Heart left ventricle (tissue), 13 donors: ENCODE data around the gene C1orf21.

Source experiments
- POLR2A ChIP-seq, 2 donors: fragments of 450-650 bp; IDR thresholded peaks; one replicate each; pipeline ENCODE4 v1.6.1; 2017; ENCODE audit warnings: antibody characterized with exemption in 2 of 2, mild to moderate bottlenecking in 2 of 2, moderate library complexity in 2 of 2
- TF ChIP-seq, protein P1 (sequence below), 12 donors: fragments of 200-600 bp; sonication (generic) in 4 of 12; IDR thresholded peaks; one replicate each; pipeline versions ENCODE4 v1.5.0 to v1.8.0; 2018 to 2022; ENCODE audit warnings: antibody characterized with exemption in 12 of 12, mild to moderate bottlenecking in 5 of 12
- donor health status: ischemic (EF 13 %, LVEDD 7.1; RV severe dilation, severe dysfunction).
- donor health status: DM: no; HTN: yes; CAD: no.
- donor health status: DM: no; HTN: no; CAD: no.
- donor health status: ischemic (EF 25% LVEDD 6.9; RV normal size, moderate dysfunction).
- donor health status: ischemic (EF 25% LVEDD 5.7; RV mildly dilated, moderate dysfunction).
- donor health status: ischemic (EF 35%, LVEDD 5.7; RV mildly dilated, moderate dysfunction).
- donor health status: nonischemic (EF 11% LVEDD 7.7; RV severe dilation, severe dysfunction).
- donor health status: DM: yes; HTN: yes; CAD: no.
- donor health status: PGD.
- donor health status: ischemic (EF 29% LVEDD 5.4; RV normal size, mild dysfunction).
- donor health status: nonischemic (EF 23%, LVEDD 6.1; RV moderate dilation, normal function).

DNA sequence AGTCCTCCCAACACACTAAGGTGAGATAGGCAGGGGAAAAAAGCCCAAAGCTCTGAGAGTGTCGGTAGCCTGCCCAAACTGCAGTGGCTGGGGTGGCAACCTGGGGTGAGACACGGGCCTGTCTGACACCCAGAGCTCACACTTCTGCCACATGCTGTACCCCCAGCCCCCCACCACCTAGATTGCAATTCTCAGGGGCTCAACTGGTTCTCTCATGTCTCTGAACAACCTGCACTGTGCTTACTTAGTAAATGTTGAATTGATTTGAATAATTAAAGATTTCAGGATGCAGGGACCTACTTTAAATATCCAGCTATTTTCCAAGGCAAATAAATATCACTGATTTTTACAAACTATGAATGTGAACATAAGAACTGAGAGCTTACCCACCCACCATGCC lies 252.4 kb downstream of the C1orf21 start:
- TF ChIP-seq, protein P1, sequence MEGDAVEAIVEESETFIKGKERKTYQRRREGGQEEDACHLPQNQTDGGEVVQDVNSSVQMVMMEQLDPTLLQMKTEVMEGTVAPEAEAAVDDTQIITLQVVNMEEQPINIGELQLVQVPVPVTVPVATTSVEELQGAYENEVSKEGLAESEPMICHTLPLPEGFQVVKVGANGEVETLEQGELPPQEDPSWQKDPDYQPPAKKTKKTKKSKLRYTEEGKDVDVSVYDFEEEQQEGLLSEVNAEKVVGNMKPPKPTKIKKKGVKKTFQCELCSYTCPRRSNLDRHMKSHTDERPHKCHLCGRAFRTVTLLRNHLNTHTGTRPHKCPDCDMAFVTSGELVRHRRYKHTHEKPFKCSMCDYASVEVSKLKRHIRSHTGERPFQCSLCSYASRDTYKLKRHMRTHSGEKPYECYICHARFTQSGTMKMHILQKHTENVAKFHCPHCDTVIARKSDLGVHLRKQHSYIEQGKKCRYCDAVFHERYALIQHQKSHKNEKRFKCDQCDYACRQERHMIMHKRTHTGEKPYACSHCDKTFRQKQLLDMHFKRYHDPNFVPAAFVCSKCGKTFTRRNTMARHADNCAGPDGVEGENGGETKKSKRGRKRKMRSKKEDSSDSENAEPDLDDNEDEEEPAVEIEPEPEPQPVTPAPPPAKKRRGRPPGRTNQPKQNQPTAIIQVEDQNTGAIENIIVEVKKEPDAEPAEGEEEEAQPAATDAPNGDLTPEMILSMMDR (IDR thresholded peaks at IDR 0.05) = no peak
- TF ChIP-seq POLR2A (IDR thresholded peaks at IDR 0.05) = no peak
